ENCODE data around the gene RFX3. TPM values are rescaled to one million over a fixed set of nuclear protein-coding genes. Genes with fewer than 3 reads are reported as not detected.

RFX3 gene
- total and polyA plus RNA-seq, 2 of the 13 experiments (the other 11 are each of a cell fraction or from before 2014, with no cell fraction given), result 2.7 to 5.3 TPM

DNA sequence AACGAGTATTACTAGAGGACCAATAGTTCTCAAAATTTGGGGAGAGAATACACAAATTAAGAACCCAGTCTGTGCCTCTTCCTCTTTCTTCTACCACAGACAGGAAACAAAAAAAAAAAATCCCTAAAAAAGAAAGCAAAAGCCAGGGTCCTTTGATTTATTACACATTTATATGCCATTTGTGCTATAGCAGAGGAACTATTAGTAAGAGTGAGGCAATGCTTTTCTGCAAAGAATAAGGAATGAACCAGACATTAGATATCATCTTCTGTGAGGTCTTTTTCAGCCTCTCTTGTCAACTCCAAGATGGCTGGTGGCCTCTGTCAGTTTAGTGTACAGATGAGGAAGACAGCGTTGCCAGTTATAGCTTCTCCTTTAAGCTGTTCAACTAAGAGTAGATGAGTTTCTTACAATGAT lies 127.6 kb downstream of the RFX3 start:
- no peak for TF ChIP-seq ZNF777 (CRISPR knock-in tag; IDR thresholded peaks at IDR 0.05)
- no peak for TF ChIP-seq IKZF1 (IDR thresholded peaks at IDR 0.05)
- TF ChIP-seq KAT7 (CRISPR knock-in tag; IDR thresholded peaks at IDR 0.05; ENCODE audit: borderline replicate concordance), result no peak
- TF ChIP-seq, protein P1, sequence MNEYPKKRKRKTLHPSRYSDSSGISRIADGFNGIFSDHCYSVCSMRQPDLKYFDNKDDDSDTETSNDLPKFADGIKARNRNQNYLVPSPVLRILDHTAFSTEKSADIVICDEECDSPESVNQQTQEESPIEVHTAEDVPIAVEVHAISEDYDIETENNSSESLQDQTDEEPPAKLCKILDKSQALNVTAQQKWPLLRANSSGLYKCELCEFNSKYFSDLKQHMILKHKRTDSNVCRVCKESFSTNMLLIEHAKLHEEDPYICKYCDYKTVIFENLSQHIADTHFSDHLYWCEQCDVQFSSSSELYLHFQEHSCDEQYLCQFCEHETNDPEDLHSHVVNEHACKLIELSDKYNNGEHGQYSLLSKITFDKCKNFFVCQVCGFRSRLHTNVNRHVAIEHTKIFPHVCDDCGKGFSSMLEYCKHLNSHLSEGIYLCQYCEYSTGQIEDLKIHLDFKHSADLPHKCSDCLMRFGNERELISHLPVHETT (CRISPR knock-in tag; conservative IDR thresholded peaks at IDR 0.05), result no peak
- no peak for TF ChIP-seq ZSCAN12 (CRISPR knock-in tag; IDR thresholded peaks at IDR 0.05)
- no peak for TF ChIP-seq CAMTA2 (CRISPR knock-in tag; IDR thresholded peaks at IDR 0.05; ENCODE audit: borderline replicate concordance)
- no peak for TF ChIP-seq ZKSCAN5 (CRISPR knock-in tag; IDR thresholded peaks at IDR 0.05)
- no peak for TF ChIP-seq XRCC5 (optimal IDR thresholded peaks at IDR 0.05; ENCODE audit: low read length)
- TF ChIP-seq, protein P2, sequence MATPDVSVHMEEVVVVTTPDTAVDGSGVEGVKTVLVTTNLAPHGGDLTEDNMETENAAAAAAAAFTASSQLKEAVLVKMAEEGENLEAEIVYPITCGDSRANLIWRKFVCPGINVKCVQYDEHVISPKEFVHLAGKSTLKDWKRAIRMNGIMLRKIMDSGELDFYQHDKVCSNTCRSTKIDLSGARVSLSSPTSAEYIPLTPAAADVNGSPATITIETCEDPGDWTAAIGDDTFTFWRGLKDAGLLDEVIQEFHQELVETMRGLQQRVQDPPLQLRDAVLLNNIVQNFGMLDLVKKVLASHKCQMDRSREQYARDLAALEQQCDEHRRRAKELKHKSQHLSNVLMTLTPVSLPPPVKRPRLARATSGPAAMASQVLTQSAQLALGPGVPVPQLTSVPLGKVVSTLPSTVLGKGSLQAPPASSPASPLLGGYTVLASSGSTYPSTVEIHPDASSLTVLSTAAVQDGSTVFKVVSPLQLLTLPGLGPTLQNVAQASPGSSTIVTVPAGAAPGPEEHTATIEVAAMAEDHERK (CRISPR knock-in tag; IDR thresholded peaks at IDR 0.05; ENCODE audit: low read depth), result no peak
- TF ChIP-seq KMT2B (CRISPR knock-in tag; IDR thresholded peaks at IDR 0.05), result no peak
- TF ChIP-seq ZBTB8A (CRISPR knock-in tag; IDR thresholded peaks at IDR 0.05; ENCODE audit: borderline replicate concordance, low read depth), result no peak
- TF ChIP-seq PAX8 (CRISPR knock-in tag; IDR thresholded peaks at IDR 0.05; ENCODE audit: borderline replicate concordance), result no peak
- TF ChIP-seq MIER2 (CRISPR knock-in tag; IDR thresholded peaks at IDR 0.05), result no peak
- TF ChIP-seq, protein P3, sequence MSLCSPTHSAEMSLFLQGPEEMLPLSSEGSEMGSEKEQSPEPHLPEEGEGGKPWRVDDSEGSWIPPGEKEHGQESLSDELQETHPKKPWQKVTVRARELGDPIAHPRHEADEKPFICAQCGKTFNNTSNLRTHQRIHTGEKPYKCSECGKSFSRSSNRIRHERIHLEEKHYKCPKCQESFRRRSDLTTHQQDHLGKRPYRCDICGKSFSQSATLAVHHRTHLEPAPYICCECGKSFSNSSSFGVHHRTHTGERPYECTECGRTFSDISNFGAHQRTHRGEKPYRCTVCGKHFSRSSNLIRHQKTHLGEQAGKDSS (CRISPR knock-in tag; IDR thresholded peaks at IDR 0.05; ENCODE audit: borderline replicate concordance, low read depth), result no peak
- TF ChIP-seq ZKSCAN8 (CRISPR knock-in tag; IDR thresholded peaks at IDR 0.05; ENCODE audit: borderline replicate concordance), result no peak
- TF ChIP-seq, protein P4, sequence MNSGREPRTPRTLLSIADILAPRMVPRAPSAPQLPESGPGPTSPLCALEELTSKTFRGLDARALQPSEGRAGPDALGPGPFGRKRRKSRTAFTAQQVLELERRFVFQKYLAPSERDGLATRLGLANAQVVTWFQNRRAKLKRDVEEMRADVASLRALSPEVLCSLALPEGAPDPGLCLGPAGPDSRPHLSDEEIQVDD (CRISPR knock-in tag; IDR thresholded peaks at IDR 0.05; ENCODE audit: borderline replicate concordance), result no peak
- TF ChIP-seq ATAD3A (CRISPR knock-in tag; IDR thresholded peaks at IDR 0.05), result no peak
- no peak for TF ChIP-seq ZNF274 (CRISPR knock-in tag; IDR thresholded peaks at IDR 0.05)
- TF ChIP-seq, protein P5, sequence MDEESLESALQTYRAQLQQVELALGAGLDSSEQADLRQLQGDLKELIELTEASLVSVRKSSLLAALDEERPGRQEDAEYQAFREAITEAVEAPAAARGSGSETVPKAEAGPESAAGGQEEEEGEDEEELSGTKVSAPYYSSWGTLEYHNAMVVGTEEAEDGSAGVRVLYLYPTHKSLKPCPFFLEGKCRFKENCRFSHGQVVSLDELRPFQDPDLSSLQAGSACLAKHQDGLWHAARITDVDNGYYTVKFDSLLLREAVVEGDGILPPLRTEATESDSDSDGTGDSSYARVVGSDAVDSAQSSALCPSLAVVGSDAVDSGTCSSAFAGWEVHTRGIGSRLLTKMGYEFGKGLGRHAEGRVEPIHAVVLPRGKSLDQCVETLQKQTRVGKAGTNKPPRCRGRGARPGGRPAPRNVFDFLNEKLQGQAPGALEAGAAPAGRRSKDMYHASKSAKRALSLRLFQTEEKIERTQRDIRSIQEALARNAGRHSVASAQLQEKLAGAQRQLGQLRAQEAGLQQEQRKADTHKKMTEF (CRISPR knock-in tag; IDR thresholded peaks at IDR 0.05), result no peak
- in situ Hi-C loops (cut with HindIII; ENCODE audit: extremely low pct_ligation_motif_present, low pct_unique_long_range_greater_than_20kb) (no loop called here), intact Hi-C loops (cut with micrococcal nuclease; ENCODE audit: unreplicated experiment) (no loop called here)
- Histone ChIP-seq H3K4me2 (ENCODE audit: low read depth, low read length) (no peak overlapping the region), H3K79me2 (ENCODE audit: insufficient read depth, low read length) (no peaks in the 10 kb centered on the region), H3K4me3 (replicated peaks in 1 of 3; ENCODE audit: insufficient read depth in 1 of 3, low read depth in 2 of 3, low read length in 3 of 3) (no peak overlapping the region), H3K27me3 (ENCODE audit: control insufficient read depth in 1 of 2, insufficient read depth in 2 of 2, low read length in 2 of 2) (no peaks in the 10 kb centered on the region), H3K9ac (ENCODE audit: insufficient read depth, low read depth, low read length) (no peak overlapping the region), H3K27ac (ENCODE audit: extremely low read length, insufficient read depth, low read length) (no peak overlapping the region), H3K9me3 (ENCODE audit: low read length) (no peaks in the 10 kb centered on the region), H4K20me1 (ENCODE audit: insufficient read depth, low read length) (no peaks in the 10 kb centered on the region), H3K4me1 (ENCODE audit: insufficient read depth, low read length) (no peaks in the 10 kb centered on the region), H2AFZ (ENCODE audit: low read length) (no peak overlapping the region), H3K36me3 (replicated peaks in 1 of 2; ENCODE audit: control insufficient read depth in 1 of 2, insufficient read depth in 2 of 2, low read length in 2 of 2) (0 out of 5 replicates have a peak, but pooled peaks cover 0 to 4% of the 10 kb centered on the region in 2 experiments)
- BruUV-seq (replicated peaks), result no TSS peak
- no peak for FAIRE-seq
- ChIA-PET POLR2A (no interaction called here), CTCF (ENCODE audit: low intra/inter-chr PET ratio, low total read pairs) (no interaction called here)
- no peak for ATAC-seq
- DNase-seq (ENCODE audit: low spot score), result no peak
- 100% methylated on average over 2 of the region's 2 CpGs for WGBS (ENCODE audit: low lambda C conversion rate)

Measured in HepG2 (cell line).